ENCODE data around the gene ZNF787. TPM values are rescaled to one million over a fixed set of nuclear protein-coding genes. Genes with fewer than 3 reads are reported as not detected.
"Not testable (repeated sequence)": the region's sequence is repeated elsewhere in the genome, so short reads cannot be mapped to it uniquely, and the experiment has no call there.

Gene ZNF787
- total and polyA plus RNA-seq, 2 donors (not counting 3 experiments of a cell fraction or from before 2014, with no cell fraction given): 11.6 to 32.7 TPM

GRCh38 chr19:56149656-56150038 is 28.6 kb upstream of the ZNF787 start:
- Histone ChIP-seq H3K4me1 (ENCODE audit: control insufficient read depth, extremely low read depth, insufficient read depth, low read length) (peaks cover 10% of the 10 kb centered on the region), H3K27ac (ENCODE audit: insufficient read depth, low read depth, low read length) (no peak overlapping the region), H3K4me2 (ENCODE audit: insufficient read depth, low read length) (no peak overlapping the region), H3K9ac (replicated peaks; ENCODE audit: extremely low read depth, insufficient read depth, low read length) (no peak overlapping the region), H2AFZ (ENCODE audit: low read depth, low read length) (no peak overlapping the region), H3K9me3 (replicated peaks; ENCODE audit: control insufficient read depth, insufficient read depth, low read length) (no peaks in the 10 kb centered on the region), H3K4me3 (replicated peaks in 1 of 3; ENCODE audit: insufficient read depth in 1 of 3, low read depth in 1 of 3, low read length in 3 of 3) (no peak overlapping the region), H3K79me2 (ENCODE audit: control insufficient read depth, insufficient read depth, low read length) (peaks cover 4% of the 10 kb centered on the region), H3K27me3 (ENCODE audit: control insufficient read depth in 2 of 2, insufficient read depth in 2 of 2, low read length in 2 of 2) (no peaks in the 10 kb centered on the region), H3K9me1 (replicated peaks; ENCODE audit: control insufficient read depth, extremely low read depth, insufficient read depth, low read length) (no peaks in the 10 kb centered on the region), H3K36me3 (ENCODE audit: control insufficient read depth in 2 of 2, extremely low read depth in 1 of 2, insufficient read depth in 2 of 2, low read length in 2 of 2) (peaks cover 0 to 18% of the 10 kb centered on the region in 2 experiments), H4K20me1 (replicated peaks; ENCODE audit: control insufficient read depth, extremely low read depth, insufficient read depth, low read length) (no peaks in the 10 kb centered on the region)
- POLR2A ChIA-PET: no interaction called here
- BruUV-seq (replicated peaks): no TSS peak
- CTCF ChIA-PET: no interaction called here
- TF ChIP-seq JUN (IDR thresholded peaks at IDR 0.05; ENCODE audit: borderline replicate concordance, insufficient read depth, insufficient read length, low read depth) (no peak), CTCF (IDR thresholded peaks at IDR 0.05; ENCODE audit: extremely low read depth in 1 of 2, insufficient read depth in 1 of 2, low read depth in 1 of 2, low read length in 2 of 2) (no peak), MAX (IDR thresholded peaks at IDR 0.05; ENCODE audit: insufficient read depth, insufficient read length) (no peak), GATA2 (IDR thresholded peaks at IDR 0.05; ENCODE audit: insufficient read depth, insufficient read length, low read depth, low read length) (no peak), FOS (IDR thresholded peaks at IDR 0.05; ENCODE audit: borderline replicate concordance, insufficient read depth, low read length) (no peak), POLR2A (IDR thresholded peaks at IDR 0.05; ENCODE audit: low read depth, low read length) (no peak), EZH2 (IDR thresholded peaks at IDR 0.05; ENCODE audit: borderline replicate concordance, low read depth, low read length, severe bottlenecking) (no peak), POLR2AphosphoS5 (IDR thresholded peaks at IDR 0.05; ENCODE audit: insufficient read depth, low read depth, low read length) (no peak), MYC (IDR thresholded peaks at IDR 0.05; ENCODE audit: low read depth, low read length) (no peak)
- dilution Hi-C loops (cut with MboI; ENCODE audit: extremely low pct_ligation_motif_present, low sequenced_read_pairs) (no loop called here), intact Hi-C loops (cut with micrococcal nuclease) (no loop called here)
- FAIRE-seq: no peak
- no peak for DNase-seq (ENCODE audit: low read depth, low spot score)

- H3K4me1 ChIP-seq (ENCODE audit: control insufficient read depth, extremely low read depth, insufficient read depth, low read length): peaks cover 10% of the 10 kb centered on the region
- H2AFZ ChIP-seq (ENCODE audit: low read depth, low read length); H3K4me3 ChIP-seq (replicated peaks in 1 of 3; ENCODE audit: insufficient read depth in 1 of 3, low read depth in 1 of 3, low read length in 3 of 3); DNase-seq (ENCODE audit: low read depth, low spot score); BruUV-seq (replicated peaks); H3K27ac ChIP-seq (ENCODE audit: insufficient read depth, low read depth, low read length); POLR2A ChIA-PET; H3K27me3 ChIP-seq (ENCODE audit: control insufficient read depth in 2 of 2, insufficient read depth in 2 of 2, low read length in 2 of 2); H3K4me2 ChIP-seq (ENCODE audit: insufficient read depth, low read length); H3K9me3 ChIP-seq (replicated peaks; ENCODE audit: control insufficient read depth, insufficient read depth, low read length); dilution Hi-C loops (cut with MboI; ENCODE audit: extremely low pct_ligation_motif_present, low sequenced_read_pairs); H3K79me2 ChIP-seq (ENCODE audit: control insufficient read depth, insufficient read depth, low read length); CTCF ChIA-PET; intact Hi-C loops (cut with micrococcal nuclease); H3K9me1 ChIP-seq (replicated peaks; ENCODE audit: control insufficient read depth, extremely low read depth, insufficient read depth, low read length); FAIRE-seq; H3K9ac ChIP-seq (replicated peaks; ENCODE audit: extremely low read depth, insufficient read depth, low read length); H4K20me1 ChIP-seq (replicated peaks; ENCODE audit: control insufficient read depth, extremely low read depth, insufficient read depth, low read length): not testable (repeated sequence)
- peaks cover 0 to 18% of the 10 kb centered on the region in 2 experiments for H3K36me3 ChIP-seq (ENCODE audit: control insufficient read depth in 2 of 2, extremely low read depth in 1 of 2, insufficient read depth in 2 of 2, low read length in 2 of 2)
Observed at GRCh38 chr19:56148955-56149655, 28.0 kb upstream of the ZNF787 start.

Measured in endothelial cell of umbilical vein (primary cell).